GM18873 (cell line): ENCODE data around the gene FBXO28.
A peak's percentile ranks its signal among the peaks of the same experiment; 100 is the strongest.

Source experiments
- ATAC-seq: cut with Tn5 transposase; IDR thresholded peaks from one replicate; pipeline ENCODE4 v1.9.1; 2021; ENCODE audit warnings: mild to moderate bottlenecking, moderate library complexity, moderate number of reproducible peaks; ENCODE audit not compliant: unreplicated experiment, low FRiP score

Gene FBXO28

DNA sequence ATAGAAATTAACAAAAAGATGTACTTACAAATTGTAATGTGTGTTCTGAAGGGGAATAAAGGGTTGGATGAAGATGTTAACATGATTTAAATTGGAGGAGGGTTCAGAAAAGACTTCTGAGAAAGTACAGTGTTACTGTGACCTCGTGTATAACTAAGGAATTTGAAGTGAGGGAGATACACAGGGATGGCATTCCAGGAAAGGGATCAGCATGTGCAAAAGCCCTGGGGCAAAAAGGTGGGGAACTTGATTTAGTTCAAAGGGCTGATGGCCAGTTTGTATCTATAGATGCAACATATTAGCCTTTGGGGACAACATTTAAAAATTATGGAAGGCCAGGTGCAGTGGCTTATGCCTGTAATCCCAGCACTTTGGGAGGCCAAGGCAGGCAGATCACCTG, 35.8 kb downstream of the FBXO28 start:
- no peak for ATAC-seq

DNA sequence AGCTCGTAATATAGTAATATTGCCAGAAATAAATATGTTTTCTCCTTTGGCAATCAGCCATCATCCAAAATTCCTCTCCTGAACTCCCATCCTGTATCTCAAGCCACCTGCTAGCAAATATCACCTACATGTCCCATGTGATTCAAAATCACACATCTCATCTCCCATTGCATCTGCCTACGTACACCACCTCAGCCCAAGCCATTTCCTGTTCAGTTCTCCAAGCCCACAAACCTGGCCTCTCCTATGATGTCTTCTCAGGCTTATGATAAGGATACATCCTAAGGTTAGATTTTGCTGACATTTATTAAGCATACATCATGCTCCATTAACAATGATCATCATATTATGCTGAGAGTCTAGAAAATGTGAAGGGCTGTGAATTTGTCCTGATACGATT, 37.2 kb downstream of the FBXO28 start:
- ATAC-seq = no peak

DNA sequence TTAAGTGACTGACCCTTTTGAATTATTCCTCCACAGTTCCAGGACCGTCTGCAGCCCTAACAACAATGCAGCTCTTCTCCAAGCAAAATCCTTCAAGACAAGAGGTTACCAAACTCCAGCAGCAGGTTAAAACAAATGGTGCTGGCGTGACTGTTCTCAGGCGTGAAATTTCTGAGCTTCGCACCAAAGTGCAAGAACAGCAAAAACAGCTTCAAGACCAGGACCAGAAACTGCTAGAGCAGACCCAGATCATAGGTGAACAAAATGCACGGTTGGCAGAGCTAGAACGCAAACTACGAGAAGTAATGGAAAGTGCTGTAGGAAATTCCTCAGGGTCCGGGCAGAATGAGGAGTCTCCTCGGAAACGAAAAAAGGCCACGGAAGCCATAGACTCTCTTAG, 43.4 kb downstream of the FBXO28 start:
- ATAC-seq = no peak

DNA sequence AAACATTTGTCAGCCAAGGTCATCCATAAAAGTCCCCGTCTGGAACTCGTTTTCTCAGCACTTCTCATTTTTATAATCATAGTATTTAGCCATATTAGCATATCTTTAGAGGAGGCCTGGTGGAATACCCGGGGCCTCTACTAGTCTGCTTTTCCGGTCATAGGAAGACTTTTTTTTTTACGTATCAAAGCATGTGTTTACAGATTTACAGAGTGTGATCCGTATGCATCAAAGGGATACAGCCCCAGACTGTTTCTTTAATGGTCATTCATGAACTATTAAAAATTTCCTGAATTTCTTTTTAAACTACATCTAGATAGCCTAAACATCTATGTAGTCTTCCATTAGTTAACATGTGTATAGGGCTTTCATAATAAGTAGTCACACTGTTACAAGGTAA, 45.6 kb downstream of the FBXO28 start:
- ATAC-seq = no peak

DNA sequence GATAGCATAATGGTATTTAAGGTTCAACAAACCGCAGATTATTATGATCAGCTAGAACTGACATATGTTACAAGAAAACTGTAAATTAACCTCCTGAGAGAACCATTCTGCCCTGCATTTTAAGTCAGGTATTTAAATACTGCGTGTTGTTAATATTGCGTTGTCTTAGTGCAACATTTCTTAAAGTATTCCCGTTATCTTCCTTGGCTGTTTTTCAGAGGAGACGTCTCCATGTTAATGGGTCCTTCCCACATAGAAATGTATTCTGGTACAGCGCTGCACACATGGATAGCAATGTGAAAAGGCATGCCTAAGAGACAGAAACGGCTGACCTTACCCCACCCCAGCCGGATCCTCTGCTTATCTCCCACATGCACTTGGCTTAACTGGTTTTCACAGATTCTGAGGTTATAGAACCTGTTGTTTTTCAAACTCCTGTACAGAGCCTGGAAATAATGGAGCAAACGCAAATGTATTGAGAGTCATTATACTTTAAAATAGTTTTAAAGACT, 46.3 kb downstream of the FBXO28 start:
- ATAC-seq = no peak

DNA sequence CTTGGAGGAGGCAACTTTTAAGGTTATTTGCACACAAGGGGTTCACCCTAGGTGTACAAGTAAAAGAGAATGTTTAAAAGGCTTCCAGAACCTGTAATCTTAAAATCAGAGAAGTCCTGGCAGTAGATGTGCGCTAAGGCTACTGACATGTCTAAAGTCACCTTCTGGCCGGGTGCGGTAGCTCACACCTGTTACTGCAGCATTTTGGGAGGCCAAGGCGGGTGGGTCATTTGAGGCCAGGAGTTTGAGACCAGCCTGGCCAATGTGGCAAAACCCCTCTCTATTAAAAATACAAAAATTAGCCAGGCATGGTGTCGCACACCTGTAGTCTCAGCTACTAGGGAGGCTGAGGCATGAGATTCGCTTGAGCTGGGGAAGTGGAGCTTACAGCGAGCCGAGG, 48.9 kb downstream of the FBXO28 start:
- ATAC-seq = no peak

DNA sequence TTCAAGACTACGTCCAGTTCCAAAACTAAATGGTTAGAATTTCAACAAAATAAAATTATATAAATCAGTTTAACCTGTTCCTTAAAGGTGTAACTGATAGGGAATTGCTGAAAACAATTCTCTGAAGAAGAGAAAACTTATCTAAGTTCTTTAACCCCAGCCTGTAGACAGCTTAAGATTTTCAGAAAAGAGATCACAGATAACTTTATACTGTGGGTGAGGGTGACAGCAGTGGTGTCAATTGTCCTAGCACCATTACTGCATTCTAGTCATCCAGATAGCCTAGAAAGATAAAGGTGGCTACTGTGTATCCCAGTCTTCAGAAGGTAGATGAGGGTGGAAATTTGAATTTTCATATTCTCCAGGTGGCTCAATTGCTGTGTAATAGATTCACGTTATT, 49.4 kb downstream of the FBXO28 start:
- no peak for ATAC-seq

DNA sequence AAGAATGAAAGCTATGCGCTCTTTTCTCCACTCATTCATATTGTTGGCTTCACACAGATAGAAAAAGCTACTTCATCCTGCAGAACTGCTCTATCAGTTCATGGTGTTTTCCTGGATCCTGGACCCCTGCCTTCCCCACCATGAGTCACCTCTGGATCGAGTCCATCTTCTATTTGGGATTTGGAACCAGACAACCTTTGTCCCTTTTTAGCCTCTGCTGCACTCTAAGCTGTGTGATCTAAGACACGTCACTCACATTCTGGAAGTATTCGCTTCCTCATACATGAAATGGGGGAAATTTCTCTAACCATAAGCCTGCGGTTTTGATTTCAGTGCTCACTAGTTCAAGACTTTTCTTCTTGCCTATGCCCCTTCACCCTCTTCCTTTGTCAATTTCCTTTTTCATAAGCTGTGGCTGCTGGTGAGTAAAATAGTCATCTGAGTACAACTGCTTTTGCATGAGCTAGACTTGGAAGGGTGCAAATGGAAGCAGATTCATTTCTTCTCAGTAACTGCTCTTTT, 55.0 kb downstream of the FBXO28 start:
- ATAC-seq = peak; percentile 97

DNA sequence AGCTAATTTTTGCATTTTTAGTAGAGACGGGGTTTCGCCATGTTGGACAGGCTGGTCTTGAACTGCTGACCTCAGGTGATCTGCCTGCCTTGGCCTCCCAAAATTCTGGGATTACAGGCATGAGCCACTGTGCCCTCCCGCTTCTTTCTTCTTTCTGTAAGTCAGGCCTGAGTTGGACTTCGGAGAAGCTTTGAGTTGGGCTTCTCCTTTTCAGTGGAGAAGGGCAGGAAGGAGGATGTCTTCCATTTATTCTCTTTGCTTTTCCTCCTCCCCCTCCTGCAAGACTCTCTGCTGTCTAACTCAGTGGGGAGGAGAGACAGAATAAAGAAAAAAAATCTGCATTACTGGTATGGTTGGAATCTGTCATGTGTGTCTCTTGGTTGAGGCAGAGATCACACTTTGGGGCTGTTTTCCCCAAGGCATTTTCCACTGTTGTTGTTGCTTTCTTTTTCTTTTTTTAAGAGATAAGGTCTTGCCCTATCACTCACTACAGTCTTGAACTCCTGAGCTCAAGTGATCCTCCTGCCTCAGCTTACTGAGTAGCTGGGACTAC, 55.9 kb downstream of the FBXO28 start:
- ATAC-seq = no peak

DNA sequence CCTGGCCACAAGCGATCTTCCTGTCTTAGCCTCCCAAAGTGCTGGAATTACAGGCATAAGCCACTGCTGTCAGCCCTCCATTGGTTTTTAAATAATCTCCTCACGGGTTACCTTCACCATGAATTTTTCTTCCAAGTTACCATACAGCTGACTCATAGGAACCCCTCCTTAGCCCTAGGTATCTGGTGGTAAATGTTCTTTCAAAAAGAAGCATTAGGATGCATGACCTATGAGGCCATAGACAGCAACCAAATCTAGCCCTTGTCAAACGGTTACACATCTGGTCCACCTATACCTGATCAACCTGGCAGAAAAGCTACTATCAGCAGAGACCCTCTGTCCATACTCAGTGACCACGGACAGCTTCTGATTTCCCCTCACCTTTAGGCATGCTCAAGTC, 56.4 kb downstream of the FBXO28 start:
- ATAC-seq = no peak

DNA sequence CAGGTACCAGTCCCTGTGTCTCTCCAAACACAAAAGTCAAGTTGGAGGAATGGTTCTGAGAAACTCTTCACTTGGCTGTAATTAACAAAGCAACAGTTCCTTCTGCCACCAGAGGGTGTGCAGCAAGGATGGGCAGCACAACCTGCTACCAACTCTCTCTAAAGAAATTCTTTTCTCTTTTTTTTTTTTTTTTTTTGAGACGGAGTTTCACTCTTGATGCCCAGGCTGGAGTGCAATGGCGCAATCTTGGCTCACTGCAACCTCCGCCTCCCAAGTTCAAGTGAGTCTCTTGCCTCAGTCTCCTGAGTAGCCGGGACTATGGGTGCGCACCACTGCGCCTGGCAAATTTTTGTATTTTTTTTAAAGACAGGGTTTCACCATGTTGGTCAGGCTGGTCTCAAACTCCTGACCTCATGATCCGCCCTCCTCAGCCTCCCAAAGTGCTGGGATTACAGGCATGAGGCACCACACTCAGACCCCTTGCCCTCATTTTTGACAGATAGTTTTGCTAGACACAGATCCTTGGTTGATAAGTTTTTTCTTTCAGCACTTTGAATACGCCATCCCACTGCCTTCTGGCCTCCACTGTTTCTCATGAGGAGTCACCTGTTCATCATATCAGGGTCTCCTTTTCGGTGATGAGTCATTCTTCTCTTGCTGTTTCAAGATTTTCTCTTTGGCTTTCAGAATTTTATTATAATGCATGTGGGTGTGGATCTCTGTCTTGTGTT, 57.0 kb downstream of the FBXO28 start:
- ATAC-seq = no peak

DNA sequence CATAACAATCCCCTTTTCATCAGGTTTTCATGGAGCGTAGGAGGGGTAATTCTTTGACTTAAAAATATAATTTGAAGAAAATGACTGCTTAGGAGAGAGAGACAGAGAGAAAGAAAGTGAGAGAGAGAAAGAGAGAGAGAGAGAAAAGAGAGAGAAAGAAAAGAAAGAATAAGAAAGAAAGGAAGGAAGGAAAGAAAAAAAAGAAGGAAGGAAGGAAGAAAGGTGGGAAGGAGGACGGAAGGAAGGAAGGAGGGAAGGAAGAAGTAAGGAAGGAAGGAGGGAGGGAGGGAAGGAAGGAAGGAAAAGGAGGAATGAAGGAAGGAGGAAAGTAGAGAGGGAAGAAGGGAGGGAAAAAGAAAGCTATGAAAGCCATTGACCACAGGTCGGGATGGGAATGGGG, 58.3 kb downstream of the FBXO28 start:
- no peak for ATAC-seq

DNA sequence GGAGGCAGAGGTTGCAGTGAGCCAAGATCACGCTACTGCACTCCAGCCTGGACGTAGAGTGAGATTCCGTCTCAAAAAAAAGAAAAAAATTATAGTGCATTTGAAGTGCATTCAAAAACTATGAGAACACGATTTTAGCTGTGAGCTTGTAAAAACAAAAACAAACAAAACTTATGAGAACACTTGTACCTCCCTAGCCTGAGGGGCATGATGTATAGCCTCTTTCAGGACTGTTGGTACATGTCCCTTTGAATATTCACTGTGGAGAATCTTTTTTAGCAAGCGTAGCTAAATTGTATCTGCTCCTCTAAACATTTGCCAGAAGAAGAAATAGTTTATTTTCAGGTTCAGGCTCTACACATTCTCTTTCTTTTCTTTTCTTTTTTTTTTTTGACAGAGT, 59.6 kb downstream of the FBXO28 start:
- ATAC-seq = no peak

DNA sequence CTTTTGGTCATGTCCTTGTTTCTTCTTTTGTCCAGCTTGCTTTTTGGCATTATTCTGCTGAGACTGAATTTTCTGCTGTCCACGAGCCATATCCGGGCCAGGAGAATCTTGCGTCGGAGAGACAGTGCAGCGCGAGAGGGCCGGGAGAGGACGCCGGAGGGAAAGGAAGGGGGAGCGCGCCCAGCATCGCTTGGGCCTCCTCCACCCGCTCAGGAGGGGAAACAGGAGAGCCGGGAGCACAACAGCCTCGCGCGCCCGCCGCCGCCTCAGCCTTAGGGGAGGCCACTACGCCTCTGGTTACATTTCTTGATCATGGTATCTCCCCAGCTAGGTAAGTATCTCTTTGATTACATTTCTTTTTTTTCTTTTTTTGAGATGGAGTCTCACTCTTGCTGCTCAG, 61.7 kb downstream of the FBXO28 start:
- ATAC-seq = no peak

DNA sequence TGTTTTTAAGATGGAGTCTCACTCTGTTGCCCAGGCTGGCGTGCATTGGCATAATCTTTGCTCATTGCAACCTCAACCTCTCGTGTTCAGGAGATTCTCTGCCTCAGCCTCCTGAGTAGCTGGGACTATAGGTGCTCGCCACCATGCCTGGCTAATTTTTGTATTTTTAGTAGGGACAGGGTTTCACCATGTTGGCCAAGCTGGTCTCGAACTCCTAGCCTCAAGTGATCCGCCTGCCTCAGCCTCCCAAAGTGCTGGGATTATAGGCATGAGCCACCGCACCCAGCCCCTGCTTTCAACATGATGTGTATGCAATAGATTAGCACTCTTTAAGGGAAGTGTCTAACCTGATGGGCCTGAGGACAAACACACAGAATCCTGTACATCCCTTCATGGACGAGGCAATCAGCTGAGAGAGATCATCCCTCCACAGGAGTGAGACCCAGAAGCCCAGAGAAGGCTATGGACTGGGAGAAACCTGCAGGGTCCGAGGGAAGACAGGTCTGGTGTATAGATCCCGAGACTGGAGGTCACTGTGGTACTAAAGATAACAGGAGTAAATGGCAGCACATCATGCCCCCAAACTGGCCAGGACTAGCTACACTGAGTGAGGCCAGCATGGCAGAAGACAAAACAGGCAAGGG, 63.6 kb downstream of the FBXO28 start:
- ATAC-seq = no peak

DNA sequence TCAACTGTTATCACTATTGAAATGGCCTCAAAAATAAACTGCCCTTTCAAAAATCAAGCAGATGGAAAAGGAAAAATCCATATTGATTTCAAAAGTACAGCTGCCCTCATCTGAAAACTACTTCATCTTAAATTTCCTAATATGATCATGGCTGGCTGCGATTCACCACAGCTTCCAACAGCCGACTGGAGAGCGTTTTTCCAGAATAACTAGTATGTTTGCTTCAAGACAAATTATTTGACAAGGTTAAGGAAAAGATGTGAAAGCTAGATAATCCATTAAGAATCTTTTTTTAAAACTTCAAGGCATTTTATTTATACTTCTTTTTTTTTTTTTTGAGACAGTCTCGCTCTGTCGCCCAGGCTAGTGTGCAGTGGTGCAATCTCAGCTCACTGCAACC, 65.0 kb downstream of the FBXO28 start:
- no peak for ATAC-seq

DNA sequence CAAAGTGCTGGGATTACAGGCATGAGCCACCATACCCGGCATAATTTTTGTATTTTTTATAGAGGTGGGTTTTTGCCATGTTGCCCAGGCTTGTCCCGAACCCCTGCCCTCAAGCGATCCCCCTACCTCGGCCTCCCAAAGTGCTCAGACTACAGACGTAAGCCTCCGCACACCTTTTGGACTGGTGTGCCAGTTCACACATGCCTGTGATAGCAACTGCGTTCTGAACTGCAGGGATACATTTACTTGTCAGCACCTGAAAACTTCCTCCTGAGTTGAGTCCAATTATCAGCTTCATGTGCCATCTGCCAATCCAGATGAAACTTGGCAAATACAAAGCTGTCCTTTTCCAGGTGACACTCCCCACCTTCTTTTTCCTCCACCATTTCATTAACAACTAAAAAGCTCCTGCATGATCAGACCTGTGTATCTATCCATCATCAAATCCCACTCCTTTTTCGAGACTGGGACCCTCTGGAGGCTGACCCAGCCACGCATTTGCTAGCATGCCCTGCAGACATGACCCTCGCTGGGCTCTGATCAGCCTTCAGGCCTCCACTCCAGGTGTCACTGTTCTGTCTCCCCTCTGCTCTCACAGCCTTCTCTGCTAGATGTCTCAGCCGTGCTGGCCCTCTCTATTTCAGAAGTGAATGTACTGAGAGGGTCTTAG, 67.0 kb downstream of the FBXO28 start:
- ATAC-seq = no peak

DNA sequence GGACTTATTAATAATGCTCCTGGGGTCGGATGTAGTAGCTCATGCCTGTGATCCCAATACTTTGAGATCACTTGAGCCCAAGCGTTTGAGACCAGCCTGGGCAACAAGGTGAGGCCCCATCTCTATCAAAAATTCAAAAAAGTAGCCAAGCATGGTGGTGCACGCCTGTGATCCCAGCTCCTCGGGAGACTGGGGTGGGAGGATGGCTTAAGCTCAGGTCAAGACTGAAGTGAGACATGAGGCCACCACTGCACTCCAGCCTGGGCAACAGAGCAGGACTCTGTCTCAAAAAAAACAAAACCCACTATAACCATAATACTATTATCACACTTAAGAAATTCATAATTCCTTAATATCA, 67.5 kb downstream of the FBXO28 start:
- ATAC-seq = no peak

DNA sequence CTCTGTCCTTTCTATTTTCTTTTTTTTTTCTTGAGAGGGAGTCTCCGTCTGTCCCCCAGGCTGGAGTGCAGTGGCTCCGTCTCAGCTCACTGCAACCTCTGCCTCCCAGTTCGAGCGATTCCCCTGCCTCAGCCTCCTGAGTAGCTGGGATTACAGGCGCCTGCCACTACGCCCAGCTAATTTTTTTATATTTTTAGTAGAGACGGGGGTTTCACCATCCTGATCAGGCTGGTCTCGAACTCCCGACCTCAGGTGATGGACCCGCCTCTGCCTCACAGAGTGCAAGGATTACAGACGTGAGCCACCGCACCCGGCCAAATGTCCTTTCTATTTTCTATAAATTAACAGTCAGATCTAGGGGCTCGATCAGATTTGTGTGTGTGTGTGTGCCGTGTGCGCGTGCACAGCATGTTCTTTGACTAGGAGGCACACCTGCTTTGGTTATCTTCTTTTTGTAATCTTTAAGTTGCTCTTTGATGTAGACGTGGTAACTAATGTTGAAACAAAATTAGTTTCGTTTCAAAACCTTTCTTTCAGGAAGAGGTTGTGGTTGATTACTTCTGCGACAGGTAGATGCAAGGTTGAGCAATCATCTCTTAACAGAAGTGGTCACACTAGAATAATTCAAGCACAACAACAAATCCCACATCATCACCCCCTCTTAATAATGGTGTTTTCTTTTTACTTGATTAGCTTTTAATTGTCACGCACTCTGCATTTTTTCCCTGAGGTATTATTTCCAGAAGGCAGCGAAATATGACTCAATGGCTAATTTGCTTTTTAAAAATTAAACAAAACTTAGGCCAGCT, 68.3 kb downstream of the FBXO28 start:
- peak; percentile 40 for ATAC-seq

DNA sequence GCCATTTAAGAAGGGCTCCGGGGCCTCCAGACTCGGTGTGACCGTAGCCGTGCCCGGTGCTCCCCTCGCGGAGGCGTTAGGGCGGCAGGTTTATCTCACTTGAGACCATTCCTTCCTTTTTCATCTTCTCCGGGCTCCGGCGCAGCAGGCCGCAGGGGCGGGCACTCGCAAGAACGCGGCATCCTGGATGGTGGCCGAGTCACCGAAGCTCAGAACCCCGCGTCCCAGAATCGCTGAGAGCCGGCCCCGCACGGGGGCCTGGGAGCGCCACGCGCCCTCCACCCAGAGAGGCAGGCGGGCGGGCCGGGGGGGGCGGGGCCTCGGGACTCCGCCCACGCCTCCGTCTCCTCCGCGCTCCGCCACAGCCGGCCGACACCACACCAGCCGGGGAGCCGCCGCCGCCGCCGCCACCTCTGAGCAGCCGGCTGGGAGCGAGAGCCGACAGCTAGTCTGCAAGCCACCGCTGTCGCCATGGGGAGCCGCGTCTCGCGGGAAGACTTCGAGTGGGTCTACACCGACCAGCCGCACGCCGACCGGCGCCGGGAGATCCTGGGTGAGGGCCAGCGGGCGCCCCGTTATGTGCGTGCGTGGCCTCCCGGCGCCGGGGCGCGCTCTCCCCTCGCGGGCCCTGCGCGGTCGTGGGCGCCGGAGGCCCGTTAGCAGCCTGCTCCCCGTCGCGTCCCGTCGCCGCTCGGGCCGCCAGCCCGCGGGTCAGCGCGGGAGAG, 69.1 kb downstream of the FBXO28 start, which contains the start of gene DEGS1:
DEGS1 (plus strand) TSS at position 375 of the 725 bp plus-strand sequence; CDS start at position 472, 97 bp downstream.
- peak; percentile 47 for ATAC-seq
